Measurements from ENCODE around the gene CAP2.

The CAP2 gene

GRCh38 chr6:17392978-17393891 is at the start of gene CAP2:
CAP2 (plus strand) TSS chr6:17393595; CDS start chr6:17421556, 27,961 bp downstream.
- DNase-seq = no peak
- TF ChIP-seq POLR2A (IDR thresholded peaks at IDR 0.05; ENCODE audit: low read length) = no peak
- TF ChIP-seq GATA1 (IDR thresholded peaks at IDR 0.05; ENCODE audit: low read depth, low read length) = no peak

- DNase-seq = no peak
- no peak for TF ChIP-seq GATA1 (IDR thresholded peaks at IDR 0.05; ENCODE audit: low read depth, low read length)
- TF ChIP-seq POLR2A (IDR thresholded peaks at IDR 0.05; ENCODE audit: low read length) = no peak
Measured at GRCh38 chr6:17347012-17347411, 46.4 kb upstream of the CAP2 start.

GRCh38 chr6:17349427-17349826 is 44.0 kb upstream of the CAP2 start:
- TF ChIP-seq POLR2A (IDR thresholded peaks at IDR 0.05; ENCODE audit: low read length) (no peak), GATA1 (IDR thresholded peaks at IDR 0.05; ENCODE audit: low read depth, low read length) (no peak)
- DNase-seq = no peak

- no peak for TF ChIP-seq POLR2A (IDR thresholded peaks at IDR 0.05; ENCODE audit: low read length)
- TF ChIP-seq GATA1 (IDR thresholded peaks at IDR 0.05; ENCODE audit: low read depth, low read length) = no peak
- no peak for DNase-seq
Measured at GRCh38 chr6:17352302-17352701, 41.1 kb upstream of the CAP2 start.

GRCh38 chr6:17353440-17354175 is 39.8 kb upstream of the CAP2 start:
- DNase-seq = no peak

GRCh38 chr6:17354700-17355403 is 38.5 kb upstream of the CAP2 start:
- no peak for DNase-seq
- no peak for TF ChIP-seq POLR2A (IDR thresholded peaks at IDR 0.05; ENCODE audit: low read length)
- TF ChIP-seq GATA1 (IDR thresholded peaks at IDR 0.05; ENCODE audit: low read depth, low read length) = no peak

More at GRCh38 chr6:17353440-17354175, 39.8 kb upstream of the CAP2 start:
- no peak for TF ChIP-seq GATA1 (IDR thresholded peaks at IDR 0.05; ENCODE audit: low read depth, low read length)
- no peak for TF ChIP-seq POLR2A (IDR thresholded peaks at IDR 0.05; ENCODE audit: low read length)

- TF ChIP-seq GATA1 (IDR thresholded peaks at IDR 0.05; ENCODE audit: low read depth, low read length) = no peak
- TF ChIP-seq POLR2A (IDR thresholded peaks at IDR 0.05; ENCODE audit: low read length) = no peak
Measured at GRCh38 chr6:17355404-17355774, 38.0 kb upstream of the CAP2 start.

GRCh38 chr6:17358515-17358914 is 34.9 kb upstream of the CAP2 start:
- DNase-seq = no peak
- TF ChIP-seq GATA1 (IDR thresholded peaks at IDR 0.05; ENCODE audit: low read depth, low read length) = no peak
- TF ChIP-seq POLR2A (IDR thresholded peaks at IDR 0.05; ENCODE audit: low read length) = no peak

More at GRCh38 chr6:17355404-17355774, 38.0 kb upstream of the CAP2 start:
- DNase-seq = no peak

- no peak for DNase-seq
- TF ChIP-seq POLR2A (IDR thresholded peaks at IDR 0.05; ENCODE audit: low read length) (no peak), GATA1 (IDR thresholded peaks at IDR 0.05; ENCODE audit: low read depth, low read length) (no peak)
Measured at GRCh38 chr6:17360564-17360963, 32.8 kb upstream of the CAP2 start.

GRCh38 chr6:17361013-17361412 is 32.4 kb upstream of the CAP2 start:
- no peak for DNase-seq
- TF ChIP-seq GATA1 (IDR thresholded peaks at IDR 0.05; ENCODE audit: low read depth, low read length) (no peak), POLR2A (IDR thresholded peaks at IDR 0.05; ENCODE audit: low read length) (no peak)

GRCh38 chr6:17365961-17366360 is 27.4 kb upstream of the CAP2 start:
- TF ChIP-seq GATA1 (IDR thresholded peaks at IDR 0.05; ENCODE audit: low read depth, low read length) (no peak), POLR2A (IDR thresholded peaks at IDR 0.05; ENCODE audit: low read length) (no peak)
- no peak for DNase-seq

- no peak for DNase-seq
- TF ChIP-seq GATA1 (IDR thresholded peaks at IDR 0.05; ENCODE audit: low read depth, low read length) = no peak
- no peak for TF ChIP-seq POLR2A (IDR thresholded peaks at IDR 0.05; ENCODE audit: low read length)
Measured at GRCh38 chr6:17367868-17368267, 25.5 kb upstream of the CAP2 start.

GRCh38 chr6:17381424-17382147 is 11.8 kb upstream of the CAP2 start:
- no peak for TF ChIP-seq GATA1 (IDR thresholded peaks at IDR 0.05; ENCODE audit: low read depth, low read length)
- TF ChIP-seq POLR2A (IDR thresholded peaks at IDR 0.05; ENCODE audit: low read length) = no peak
- no peak for DNase-seq

Data from erythroblast (primary cell).